ENCODE results near the gene ALKBH5. TPM values are rescaled to one million over a fixed set of nuclear protein-coding genes. Genes with fewer than 3 reads are reported as not detected.
A peak's percentile ranks its signal among the peaks of the same experiment; 100 is the strongest.

The ALKBH5 gene
- total RNA-seq, 4 donors from 2014 or later, result 188 to 271 (median 224) TPM

GRCh38 chr17:18155179-18155578 is 28.4 kb upstream of the ALKBH5 start:
- no peak overlapping the region for H3K4me3 ChIP-seq
- in situ Hi-C loops (cut with MboI; ENCODE audit: low sequenced_read_pairs in 4 of 4), result no loop called here
- no peak for ATAC-seq
- no peaks in the 10 kb centered on the region for H3K36me3 ChIP-seq
- H3K9me3 ChIP-seq, result no peaks in the 10 kb centered on the region
- no peaks in the 10 kb centered on the region for H3K4me1 ChIP-seq
- no peak overlapping the region for H3K27ac ChIP-seq
- no peaks in the 10 kb centered on the region for H3K27me3 ChIP-seq
- intact Hi-C loops (cut with DNase I; ENCODE audit: low total_unique reads), result no loop called here
- DNase-seq, result no peak
- TF ChIP-seq POLR2A (IDR thresholded peaks at IDR 0.05), result no peak
- no peak for TF ChIP-seq CTCF (IDR thresholded peaks at IDR 0.05 in 4 of 5, conservative IDR thresholded peaks at IDR 0.05 in 1 of 5)

DNA sequence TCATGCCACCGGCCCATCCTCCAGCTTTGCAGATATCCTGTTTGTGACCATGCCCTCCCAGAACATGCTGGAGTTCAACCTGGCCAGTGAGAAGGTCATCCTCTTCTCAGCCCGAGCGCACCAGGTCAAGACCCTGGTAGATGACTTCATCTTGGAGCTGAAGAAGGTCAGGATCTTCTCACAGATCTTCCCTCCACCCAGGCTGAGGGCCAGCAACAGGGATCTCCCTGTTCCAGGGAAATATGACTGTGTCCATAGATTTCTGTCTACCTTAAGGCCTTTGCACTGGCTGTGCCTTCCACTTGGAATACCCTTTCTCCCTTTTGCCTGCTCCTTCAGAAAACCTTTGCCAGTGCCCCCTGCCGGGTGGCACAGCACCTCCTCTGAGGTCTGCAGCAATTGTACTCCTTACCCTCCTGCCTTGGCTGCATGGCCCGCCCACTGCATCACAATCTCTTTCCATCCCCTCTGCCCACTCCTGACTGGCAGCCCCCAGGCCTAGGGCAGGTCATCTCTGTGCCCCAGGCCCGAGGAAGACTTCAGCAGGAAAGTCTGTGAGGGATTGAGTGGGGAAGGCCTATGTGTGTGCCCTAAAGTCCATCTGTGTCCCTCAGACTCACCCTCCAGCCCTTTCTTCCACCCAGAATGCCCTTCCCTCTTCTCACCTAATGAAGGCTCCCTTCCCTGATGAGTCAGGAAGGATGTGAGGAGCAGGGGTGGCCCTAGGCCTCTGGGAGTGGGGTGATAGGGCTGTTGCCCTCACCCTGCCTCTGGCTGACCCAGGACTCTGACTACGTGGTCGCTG is 27.3 kb upstream of the ALKBH5 start:
- in situ Hi-C loops (cut with MboI; ENCODE audit: low sequenced_read_pairs in 4 of 4) (no loop called here), intact Hi-C loops (cut with DNase I; ENCODE audit: low total_unique reads) (no loop called here)
- ATAC-seq, result no peak
- no peaks in the 10 kb centered on the region for H3K4me1 ChIP-seq
- H3K4me3 ChIP-seq, result no peak overlapping the region
- no peak for DNase-seq
- TF ChIP-seq CTCF (IDR thresholded peaks at IDR 0.05 in 4 of 5, conservative IDR thresholded peaks at IDR 0.05 in 1 of 5) (no peak), POLR2A (IDR thresholded peaks at IDR 0.05) (no peak)
- H3K27ac ChIP-seq, result no peak overlapping the region
- no peaks in the 10 kb centered on the region for H3K9me3 ChIP-seq
- no peaks in the 10 kb centered on the region for H3K27me3 ChIP-seq
- no peaks in the 10 kb centered on the region for H3K36me3 ChIP-seq

DNA sequence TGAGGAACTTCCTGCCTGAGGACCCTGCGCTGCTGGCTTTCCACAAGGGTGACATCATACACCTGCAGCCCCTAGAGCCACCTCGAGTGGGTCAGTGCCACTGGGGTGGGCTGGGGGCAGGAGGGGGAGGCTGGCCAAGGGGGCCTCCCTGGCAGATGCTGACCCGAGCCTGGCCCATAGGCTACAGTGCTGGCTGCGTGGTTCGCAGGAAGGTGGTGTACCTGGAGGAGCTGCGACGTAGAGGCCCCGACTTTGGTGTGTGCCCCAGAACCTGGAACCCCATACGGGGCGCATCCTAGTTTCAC is 26.7 kb upstream of the ALKBH5 start:
- intact Hi-C loops (cut with DNase I; ENCODE audit: low total_unique reads), result no loop called here
- no peak for DNase-seq

GRCh38 chr17:18157354-18157985 is 26.2 kb upstream of the ALKBH5 start:
- Histone ChIP-seq H3K4me3 (no peak overlapping the region), H3K27ac (peak overlapping the region in 2 of 4 donors; percentile 29 to 47), H3K9me3 (no peaks in the 10 kb centered on the region), H3K27me3 (no peaks in the 10 kb centered on the region), H3K36me3 (no peaks in the 10 kb centered on the region), H3K4me1 (no peaks in the 10 kb centered on the region)
- ATAC-seq, result no peak
- no peak for TF ChIP-seq POLR2A (IDR thresholded peaks at IDR 0.05)
- no peak for TF ChIP-seq CTCF (IDR thresholded peaks at IDR 0.05 in 4 of 5, conservative IDR thresholded peaks at IDR 0.05 in 1 of 5)
- in situ Hi-C loops (cut with MboI; ENCODE audit: low sequenced_read_pairs in 4 of 4), result no loop called here
- intact Hi-C loops (cut with DNase I; ENCODE audit: low total_unique reads), result no loop called here
- DNase-seq, result no peak

More for the DNA sequence above, 26.7 kb upstream of the ALKBH5 start:
- in situ Hi-C loops (cut with MboI; ENCODE audit: low sequenced_read_pairs in 4 of 4), result no loop called here
- ATAC-seq, result no peak
- Histone ChIP-seq H3K4me3 (no peak overlapping the region), H3K4me1 (no peaks in the 10 kb centered on the region), H3K27me3 (no peaks in the 10 kb centered on the region), H3K9me3 (no peaks in the 10 kb centered on the region), H3K27ac (no peak overlapping the region), H3K36me3 (no peaks in the 10 kb centered on the region)
- TF ChIP-seq POLR2A (IDR thresholded peaks at IDR 0.05) (no peak), CTCF (IDR thresholded peaks at IDR 0.05 in 4 of 5, conservative IDR thresholded peaks at IDR 0.05 in 1 of 5) (no peak)
